ENCODE measurements around the gene TIFAB. TPM values are rescaled to one million over a fixed set of nuclear protein-coding genes. Genes with fewer than 3 reads are reported as not detected.
"Not testable (repeated sequence)": the region's sequence is repeated elsewhere in the genome, so short reads cannot be mapped to it uniquely, and the experiment has no call there.

The TIFAB gene, protein sequence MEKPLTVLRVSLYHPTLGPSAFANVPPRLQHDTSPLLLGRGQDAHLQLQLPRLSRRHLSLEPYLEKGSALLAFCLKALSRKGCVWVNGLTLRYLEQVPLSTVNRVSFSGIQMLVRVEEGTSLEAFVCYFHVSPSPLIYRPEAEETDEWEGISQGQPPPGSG
- total RNA-seq = not detected
- polyA plus RNA-seq = 1 to 10 TPM in 1 of 3 donors, under 1 TPM in 1, not detected in 1; 0.46 to 1.4 TPM

DNA sequence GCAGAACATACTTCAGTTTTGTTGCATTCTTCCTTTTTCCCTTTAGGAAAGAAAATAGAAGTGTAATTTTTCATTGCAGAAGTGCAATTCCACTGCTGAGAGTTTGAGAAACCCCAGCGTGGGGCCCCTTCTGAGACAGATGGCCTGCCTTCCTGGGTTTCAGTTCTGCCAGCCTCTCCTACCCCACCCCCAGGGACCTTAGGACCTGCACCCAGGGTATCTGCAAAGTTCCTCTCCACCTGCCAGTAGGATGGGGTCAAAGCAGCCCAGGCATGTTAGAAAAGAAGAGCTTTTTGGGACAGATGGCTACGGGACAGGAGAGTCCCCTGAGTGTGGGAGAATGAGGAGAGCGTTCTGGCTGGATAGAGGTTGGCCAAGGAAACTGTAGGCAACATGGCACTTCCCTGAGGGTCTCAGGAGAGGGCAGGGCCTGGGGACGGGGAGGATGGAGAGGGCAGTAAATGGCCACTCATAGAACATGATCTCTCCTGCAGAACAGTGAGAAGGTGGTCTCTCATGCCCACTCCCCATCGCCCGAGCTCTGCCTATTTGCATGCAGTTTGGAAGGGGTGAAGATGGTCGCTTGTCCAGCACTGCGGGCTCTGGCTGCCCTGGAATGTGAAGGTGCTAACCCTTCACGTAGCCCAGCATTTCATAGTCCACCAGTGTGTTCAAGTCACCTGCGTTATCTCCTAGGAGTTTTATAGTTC, at the start of gene TIFAB:
Gene TIFAB (minus strand): TSS at position 31 of the 710 bp plus-strand sequence. CDS start 2,412 bp downstream, outside the sequence.
- peak; percentile 48 for DNase-seq
- intact Hi-C loops (cut with DNase I) = no loop called here
- Histone ChIP-seq H3K27ac (no peak within 1 kb of the TSS), H3K9me3 (no peaks in the 10 kb centered on the region), H3K36me3 (no peaks in the 10 kb centered on the region), H3K4me3 (no peak within 1 kb of the TSS), H3K27me3 (no peaks in the 10 kb centered on the region), H3K4me1 (no peaks in the 10 kb centered on the region)
- TF ChIP-seq POLR2A (IDR thresholded peaks at IDR 0.05) = no peak
- TF ChIP-seq POLR2AphosphoS5 (IDR thresholded peaks at IDR 0.05) = no peak
- TF ChIP-seq, protein P1, sequence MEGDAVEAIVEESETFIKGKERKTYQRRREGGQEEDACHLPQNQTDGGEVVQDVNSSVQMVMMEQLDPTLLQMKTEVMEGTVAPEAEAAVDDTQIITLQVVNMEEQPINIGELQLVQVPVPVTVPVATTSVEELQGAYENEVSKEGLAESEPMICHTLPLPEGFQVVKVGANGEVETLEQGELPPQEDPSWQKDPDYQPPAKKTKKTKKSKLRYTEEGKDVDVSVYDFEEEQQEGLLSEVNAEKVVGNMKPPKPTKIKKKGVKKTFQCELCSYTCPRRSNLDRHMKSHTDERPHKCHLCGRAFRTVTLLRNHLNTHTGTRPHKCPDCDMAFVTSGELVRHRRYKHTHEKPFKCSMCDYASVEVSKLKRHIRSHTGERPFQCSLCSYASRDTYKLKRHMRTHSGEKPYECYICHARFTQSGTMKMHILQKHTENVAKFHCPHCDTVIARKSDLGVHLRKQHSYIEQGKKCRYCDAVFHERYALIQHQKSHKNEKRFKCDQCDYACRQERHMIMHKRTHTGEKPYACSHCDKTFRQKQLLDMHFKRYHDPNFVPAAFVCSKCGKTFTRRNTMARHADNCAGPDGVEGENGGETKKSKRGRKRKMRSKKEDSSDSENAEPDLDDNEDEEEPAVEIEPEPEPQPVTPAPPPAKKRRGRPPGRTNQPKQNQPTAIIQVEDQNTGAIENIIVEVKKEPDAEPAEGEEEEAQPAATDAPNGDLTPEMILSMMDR (IDR thresholded peaks at IDR 0.05) = no peak
- TF ChIP-seq EP300 (IDR thresholded peaks at IDR 0.05) = no peak
- 69 to 76% methylated on average over 10 of the region's 10 CpGs for WGBS, 2 donors

DNA sequence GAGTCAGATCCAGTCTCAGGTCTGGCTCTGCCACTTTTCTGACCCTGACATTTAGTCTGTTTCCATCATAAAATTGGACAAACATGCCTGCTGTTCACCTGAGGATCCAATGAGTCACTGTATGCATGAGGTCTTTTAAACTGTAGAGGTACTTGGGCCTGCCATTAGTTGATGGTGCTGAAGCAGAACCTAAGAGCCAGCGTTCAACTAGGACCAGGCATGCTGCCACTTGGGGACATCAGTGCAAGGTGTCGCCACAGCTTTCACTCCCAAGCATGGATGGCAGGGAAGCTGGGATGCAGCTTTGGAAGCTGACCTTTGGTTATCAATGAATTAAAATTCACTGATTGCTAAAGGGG, 46.5 kb upstream of the TIFAB start:
- Histone ChIP-seq H3K4me1 (no peaks in the 10 kb centered on the region), H3K4me3 (no peak overlapping the region), H3K27me3 (peaks cover 0 to 13% (median 0%) of the 10 kb centered on the region in 3 donors), H3K27ac (no peak overlapping the region), H3K36me3 (no peaks in the 10 kb centered on the region), H3K9me3 (no peaks in the 10 kb centered on the region)
- 77 to 79% methylated on average over 2 of the region's 2 CpGs for WGBS, 2 donors
- intact Hi-C loops (cut with DNase I) = no loop called here
- no peak for TF ChIP-seq POLR2AphosphoS5 (IDR thresholded peaks at IDR 0.05)
- TF ChIP-seq POLR2A (IDR thresholded peaks at IDR 0.05) = no peak
- no peak for TF ChIP-seq EP300 (IDR thresholded peaks at IDR 0.05)
- TF ChIP-seq, protein P1 (IDR thresholded peaks at IDR 0.05) = no peak
- no peak for DNase-seq

DNA sequence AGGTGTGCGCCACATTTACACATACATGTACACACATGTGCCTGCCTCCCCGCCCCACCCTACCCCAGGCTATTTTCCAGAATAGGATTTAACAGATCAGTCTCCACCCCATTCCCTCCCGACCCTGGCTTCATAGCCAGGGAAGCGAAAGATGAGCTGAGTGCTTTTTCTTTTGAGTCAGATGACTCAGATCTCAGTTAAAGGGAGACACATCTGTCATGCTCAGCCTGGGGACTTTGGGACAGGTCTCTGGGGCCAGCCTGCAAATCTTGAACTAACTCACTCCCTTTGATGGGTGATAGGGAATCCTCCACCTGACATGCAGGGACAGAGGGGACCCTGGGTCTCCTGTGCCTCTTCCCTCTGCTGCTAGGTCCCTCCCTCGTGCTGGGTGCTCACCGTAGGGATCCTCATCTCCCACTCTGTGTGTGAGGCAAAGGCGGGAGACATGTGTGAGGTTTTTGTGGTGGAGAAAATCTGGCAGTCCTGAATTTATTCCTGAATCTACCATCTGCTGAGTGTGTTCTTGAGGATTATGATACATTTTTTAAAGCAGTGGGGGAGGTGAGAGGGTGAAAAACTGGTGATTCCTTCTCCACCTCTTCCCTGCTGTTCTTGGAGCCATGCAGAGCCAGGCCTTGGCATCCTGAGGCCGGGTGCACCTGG, 46.0 kb upstream of the TIFAB start:
- intact Hi-C loops (cut with DNase I) = no loop called here
- H3K4me1 ChIP-seq = no peaks in the 10 kb centered on the region
- 68 to 72% methylated on average over 8 of the region's 8 CpGs for WGBS, 2 donors

DNA sequence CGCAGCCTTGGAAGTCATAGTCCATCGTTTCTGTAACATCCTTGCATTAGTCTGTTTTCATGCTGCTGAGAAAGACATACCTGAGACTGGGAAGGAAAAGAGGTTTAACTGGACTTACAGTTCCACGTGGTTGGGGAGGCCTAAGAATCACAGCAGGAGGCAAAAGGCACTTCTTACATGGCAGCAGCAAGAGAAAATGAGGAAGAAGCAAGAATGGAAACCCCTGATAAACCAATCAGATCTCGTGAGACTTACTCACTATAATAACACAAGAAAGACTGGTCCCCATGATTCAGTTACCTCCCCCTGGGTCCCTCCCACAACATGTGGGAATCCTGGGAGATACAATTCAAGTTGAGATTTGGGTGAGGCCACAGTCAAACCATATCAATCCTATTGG, 43.4 kb upstream of the TIFAB start:
- H3K27ac ChIP-seq; H3K36me3 ChIP-seq; H3K4me1 ChIP-seq; DNase-seq; intact Hi-C loops (cut with DNase I); H3K4me3 ChIP-seq; H3K9me3 ChIP-seq: not testable (repeated sequence)
- H3K27me3 ChIP-seq = peaks cover 4 to 36% (median 17%) of the 10 kb centered on the region in 3 donors
- 73 to 76% methylated on average over 4 of the region's 4 CpGs for WGBS, 2 donors

More for the DNA sequence above, 46.0 kb upstream of the TIFAB start:
- TF ChIP-seq, protein P1 (IDR thresholded peaks at IDR 0.05) = no peak
- no peak for TF ChIP-seq POLR2AphosphoS5 (IDR thresholded peaks at IDR 0.05)
- no peak for TF ChIP-seq POLR2A (IDR thresholded peaks at IDR 0.05)
- no peak for TF ChIP-seq EP300 (IDR thresholded peaks at IDR 0.05)
- no peak overlapping the region for H3K4me3 ChIP-seq
- H3K9me3 ChIP-seq = no peaks in the 10 kb centered on the region
- peaks cover 0 to 11% (median 0%) of the 10 kb centered on the region in 3 donors for H3K27me3 ChIP-seq
- no peak for DNase-seq
- H3K36me3 ChIP-seq = no peaks in the 10 kb centered on the region
- no peak overlapping the region for H3K27ac ChIP-seq

DNA sequence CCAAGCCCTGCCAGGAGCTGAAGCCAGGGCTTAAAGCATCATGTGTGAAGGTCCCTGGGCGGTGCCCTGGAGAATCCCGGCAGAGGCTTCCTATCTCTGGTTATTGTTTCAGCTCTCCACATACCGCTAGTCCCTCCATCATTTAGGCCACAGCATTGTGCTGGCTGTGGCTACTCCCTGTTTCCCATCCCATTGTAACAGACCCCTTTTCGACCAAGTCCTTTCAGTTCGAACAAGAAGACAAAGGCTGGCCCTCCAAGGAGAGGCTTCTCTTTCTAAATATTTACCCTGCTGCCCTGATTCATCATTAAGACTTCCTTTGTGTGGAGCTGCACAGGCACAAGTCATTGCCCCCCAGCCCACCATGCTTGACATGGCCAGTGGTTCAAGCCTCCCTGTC, 42.0 kb upstream of the TIFAB start:
- H3K9me3 ChIP-seq = no peaks in the 10 kb centered on the region
- peaks cover 6 to 41% (median 30%) of the 10 kb centered on the region in 3 donors for H3K27me3 ChIP-seq
- no peaks in the 10 kb centered on the region for H3K36me3 ChIP-seq
- intact Hi-C loops (cut with DNase I) = no loop called here
- H3K4me1 ChIP-seq = peaks cover 0 to 14% (median 12%) of the 10 kb centered on the region in 4 donors
- no peak overlapping the region for H3K4me3 ChIP-seq
- WGBS, 2 donors = 82 to 83% methylated on average over 5 of the region's 5 CpGs
- no peak for DNase-seq
- no peak for TF ChIP-seq POLR2A (IDR thresholded peaks at IDR 0.05)
- no peak for TF ChIP-seq POLR2AphosphoS5 (IDR thresholded peaks at IDR 0.05)
- TF ChIP-seq EP300 (IDR thresholded peaks at IDR 0.05) = no peak
- TF ChIP-seq, protein P1 (IDR thresholded peaks at IDR 0.05) = no peak
- no peak overlapping the region for H3K27ac ChIP-seq

All from sigmoid colon (tissue), 7 donors.